ENCODE results near the gene TTF2.
A peak's percentile ranks its signal among the peaks of the same experiment; 100 is the strongest.

Gene TTF2

DNA sequence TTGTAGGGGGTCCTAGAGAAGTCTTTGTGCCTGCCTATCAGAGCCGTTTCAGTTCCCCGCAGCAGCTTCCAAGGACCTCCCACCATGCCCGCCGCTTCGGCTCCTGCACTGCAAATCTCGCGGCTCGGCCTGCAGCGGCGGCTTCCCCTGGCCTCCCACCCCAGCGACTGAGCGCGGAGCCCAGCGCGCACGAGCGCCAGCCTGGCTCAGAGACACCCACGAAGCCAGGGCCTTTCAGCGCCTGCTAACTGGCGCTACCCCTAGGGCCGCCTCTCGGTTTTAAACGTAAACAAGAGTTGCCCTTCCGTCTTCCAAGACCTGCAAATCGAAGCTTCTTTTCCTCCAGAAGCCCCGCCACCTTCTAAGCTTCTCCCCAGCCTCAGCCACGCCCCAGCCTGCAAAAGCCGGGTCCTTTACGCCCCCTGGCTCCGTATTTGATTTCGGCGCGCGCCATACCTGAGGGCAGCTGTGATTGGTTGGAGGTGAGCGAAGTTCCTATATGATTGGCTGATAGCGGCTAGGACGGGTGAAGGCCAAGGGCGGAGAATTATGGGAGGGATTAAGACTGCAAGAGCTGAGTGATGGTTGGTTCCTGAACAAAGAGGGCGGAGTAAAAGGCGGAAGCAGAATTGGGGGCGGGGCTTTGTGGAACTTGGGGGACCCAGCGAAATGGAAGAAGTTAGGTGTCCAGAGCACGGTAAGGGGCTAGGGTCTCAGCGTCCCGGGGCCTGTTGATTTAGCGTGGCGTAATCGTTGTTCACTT, at the start of gene TTF2:
Gene TTF2, plus strand, starts transcription at position 649 of the 763 bp plus-strand sequence. Its CDS starts 21 bp downstream, at position 670.
- Mint-ChIP-seq H3K4me3 (no peak within 1 kb of the TSS), H3K27ac (no peak within 1 kb of the TSS), H3K36me3 (ENCODE audit: low read depth) (peaks cover 40% of the 10 kb centered on the region), H3K27me3 (ENCODE audit: low read depth) (no peaks in the 10 kb centered on the region), H3K4me1 (ENCODE audit: low read depth) (peaks cover 53% of the 10 kb centered on the region), H3K9me3 (no peaks in the 10 kb centered on the region)
- peak; percentile 97 for DNase-seq (ENCODE audit: low spot score)

DNA sequence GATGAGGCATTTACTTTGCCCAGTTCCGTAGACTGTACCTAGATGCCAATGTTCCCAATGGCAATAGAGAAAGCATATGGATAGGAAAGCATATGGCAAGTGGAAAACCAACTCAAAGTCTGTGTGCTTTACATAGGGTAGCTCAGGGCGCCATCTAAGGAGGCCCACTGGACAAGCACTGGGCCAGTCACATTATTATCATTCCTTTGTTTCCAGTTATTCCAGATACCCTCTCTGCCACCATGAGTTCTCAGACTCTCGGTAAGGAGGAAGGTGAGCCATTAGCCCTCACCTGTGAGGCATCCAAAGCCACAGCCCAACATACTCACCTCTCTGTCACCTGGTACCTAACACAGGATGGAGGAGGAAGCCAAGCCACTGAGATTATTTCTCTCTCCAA, 48.8 kb upstream of the TTF2 start:
- H3K4me3 Mint-ChIP-seq = no peak overlapping the region
- no peaks in the 10 kb centered on the region for H3K36me3 Mint-ChIP-seq (ENCODE audit: low read depth)
- no peak overlapping the region for H3K27ac Mint-ChIP-seq
- no peaks in the 10 kb centered on the region for H3K9me3 Mint-ChIP-seq
- peaks cover 30% of the 10 kb centered on the region for H3K4me1 Mint-ChIP-seq (ENCODE audit: low read depth)
- DNase-seq (ENCODE audit: low spot score) = no peak
- H3K27me3 Mint-ChIP-seq (ENCODE audit: low read depth) = no peaks in the 10 kb centered on the region

DNA sequence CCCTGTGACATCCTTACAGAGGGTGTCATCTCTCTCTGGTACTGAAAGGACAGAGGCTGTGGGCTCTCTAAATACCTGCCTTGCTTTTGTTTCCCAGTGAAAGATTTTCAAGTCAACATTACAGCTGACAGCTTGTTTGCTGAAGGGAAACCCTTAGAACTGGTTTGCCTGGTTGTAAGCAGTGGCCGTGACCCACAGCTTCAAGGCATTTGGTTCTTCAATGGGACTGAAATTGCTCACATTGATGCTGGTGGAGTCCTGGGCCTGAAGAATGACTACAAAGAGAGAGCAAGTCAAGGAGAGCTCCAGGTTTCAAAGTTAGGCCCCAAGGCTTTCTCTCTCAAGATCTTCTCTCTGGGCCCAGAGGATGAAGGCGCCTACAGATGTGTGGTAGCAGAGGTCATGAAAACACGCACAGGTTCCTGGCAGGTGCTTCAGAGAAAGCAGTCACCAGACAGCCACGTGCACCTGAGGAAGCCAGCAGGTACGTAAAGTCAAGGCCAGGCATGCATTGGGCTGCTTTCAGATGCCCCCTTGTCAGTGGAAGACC, 46.7 kb upstream of the TTF2 start:
- DNase-seq (ENCODE audit: low spot score) = no peak
- Mint-ChIP-seq H3K27me3 (ENCODE audit: low read depth) (no peaks in the 10 kb centered on the region), H3K27ac (no peak overlapping the region), H3K9me3 (no peaks in the 10 kb centered on the region), H3K4me1 (ENCODE audit: low read depth) (peaks cover 25% of the 10 kb centered on the region), H3K36me3 (ENCODE audit: low read depth) (no peaks in the 10 kb centered on the region), H3K4me3 (no peak overlapping the region)

DNA sequence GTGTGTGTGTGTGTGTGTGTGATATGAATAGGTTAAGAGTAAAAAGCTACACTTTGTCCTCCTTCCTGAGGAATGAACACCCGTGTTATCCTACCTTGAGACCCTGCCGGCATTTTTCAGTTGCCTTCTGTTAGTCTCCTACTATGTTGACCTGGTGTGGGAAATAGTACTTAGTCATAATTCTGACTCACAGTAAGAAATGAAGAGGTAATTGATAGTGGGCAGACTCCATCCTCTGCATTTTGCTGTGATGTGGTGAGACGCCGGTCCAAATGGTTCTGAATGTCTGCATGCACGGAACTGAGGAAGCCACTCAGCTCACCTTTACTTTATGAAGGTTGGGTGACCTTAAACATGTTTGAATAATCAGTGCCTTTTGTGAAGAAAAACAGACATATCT, 45.9 kb upstream of the TTF2 start:
- Mint-ChIP-seq H3K9me3 (no peaks in the 10 kb centered on the region), H3K27ac (no peak overlapping the region), H3K4me1 (ENCODE audit: low read depth) (peaks cover 18% of the 10 kb centered on the region), H3K36me3 (ENCODE audit: low read depth) (no peaks in the 10 kb centered on the region), H3K27me3 (ENCODE audit: low read depth) (no peaks in the 10 kb centered on the region), H3K4me3 (no peak overlapping the region)
- no peak for DNase-seq (ENCODE audit: low spot score)

DNA sequence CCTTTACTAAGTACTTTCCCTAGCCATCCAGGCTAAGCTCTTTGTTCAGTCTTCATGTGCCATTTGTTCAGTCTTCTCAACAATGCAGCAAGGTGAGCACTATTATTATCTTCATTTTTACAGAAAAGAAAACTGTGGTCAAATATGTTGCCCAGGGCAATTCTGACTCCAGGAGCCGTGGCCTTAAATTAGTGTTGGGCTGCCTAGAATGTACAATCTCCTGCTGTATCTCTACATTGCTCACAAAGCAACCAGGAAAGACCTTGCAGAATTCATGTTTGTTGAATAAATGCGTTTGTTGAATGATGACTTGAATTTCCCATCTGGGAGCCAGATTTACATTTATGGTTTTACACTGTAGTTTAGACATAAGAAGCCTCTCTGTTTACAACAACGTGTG, 44.4 kb upstream of the TTF2 start:
- no peak for DNase-seq (ENCODE audit: low spot score)
- Mint-ChIP-seq H3K9me3 (no peaks in the 10 kb centered on the region), H3K36me3 (ENCODE audit: low read depth) (no peaks in the 10 kb centered on the region), H3K4me3 (no peak overlapping the region), H3K27me3 (ENCODE audit: low read depth) (no peaks in the 10 kb centered on the region), H3K27ac (no peak overlapping the region), H3K4me1 (ENCODE audit: low read depth) (peaks cover 10% of the 10 kb centered on the region)

DNA sequence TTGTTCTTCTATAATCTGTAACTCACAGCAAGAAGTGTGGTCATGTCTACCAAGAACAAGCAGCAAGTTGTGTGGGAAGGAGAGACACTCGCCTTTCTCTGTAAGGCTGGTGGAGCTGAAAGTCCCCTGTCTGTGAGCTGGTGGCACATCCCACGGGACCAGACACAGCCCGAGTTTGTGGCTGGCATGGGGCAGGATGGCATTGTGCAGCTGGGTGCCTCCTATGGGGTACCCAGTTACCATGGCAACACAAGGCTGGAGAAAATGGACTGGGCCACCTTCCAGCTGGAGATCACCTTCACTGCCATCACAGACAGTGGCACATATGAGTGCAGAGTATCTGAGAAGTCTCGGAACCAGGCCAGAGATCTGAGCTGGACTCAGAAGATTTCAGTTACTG, 43.1 kb upstream of the TTF2 start:
- Mint-ChIP-seq H3K4me3 (no peak overlapping the region), H3K36me3 (ENCODE audit: low read depth) (no peaks in the 10 kb centered on the region), H3K4me1 (ENCODE audit: low read depth) (peaks cover 8% of the 10 kb centered on the region), H3K27ac (no peak overlapping the region), H3K9me3 (no peaks in the 10 kb centered on the region), H3K27me3 (ENCODE audit: low read depth) (no peaks in the 10 kb centered on the region)
- DNase-seq (ENCODE audit: low spot score) = no peak

DNA sequence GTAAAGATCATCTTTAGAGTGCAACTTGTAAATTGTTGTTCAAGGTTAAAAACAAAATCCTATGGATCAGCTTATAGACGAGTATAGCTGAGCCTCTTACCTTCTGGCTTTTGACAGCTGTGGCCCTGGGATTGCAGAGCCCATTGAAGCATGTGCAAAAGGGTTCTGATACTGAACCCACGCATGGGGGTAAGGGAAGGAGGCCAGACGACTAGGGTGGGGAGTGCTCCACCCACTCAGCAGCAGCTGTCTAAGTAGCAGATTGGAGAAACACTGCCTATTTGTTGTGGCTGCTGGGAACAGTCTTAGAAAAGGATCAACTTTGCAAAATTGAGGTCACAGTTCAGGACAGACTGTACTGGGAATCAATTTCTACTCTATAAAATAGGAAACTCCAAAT, 42.5 kb upstream of the TTF2 start:
- Mint-ChIP-seq H3K4me1 (ENCODE audit: low read depth) (peaks cover 8% of the 10 kb centered on the region), H3K4me3 (no peak overlapping the region), H3K36me3 (ENCODE audit: low read depth) (no peaks in the 10 kb centered on the region), H3K27me3 (ENCODE audit: low read depth) (no peaks in the 10 kb centered on the region), H3K27ac (no peak overlapping the region), H3K9me3 (no peaks in the 10 kb centered on the region)
- DNase-seq (ENCODE audit: low spot score) = no peak

DNA sequence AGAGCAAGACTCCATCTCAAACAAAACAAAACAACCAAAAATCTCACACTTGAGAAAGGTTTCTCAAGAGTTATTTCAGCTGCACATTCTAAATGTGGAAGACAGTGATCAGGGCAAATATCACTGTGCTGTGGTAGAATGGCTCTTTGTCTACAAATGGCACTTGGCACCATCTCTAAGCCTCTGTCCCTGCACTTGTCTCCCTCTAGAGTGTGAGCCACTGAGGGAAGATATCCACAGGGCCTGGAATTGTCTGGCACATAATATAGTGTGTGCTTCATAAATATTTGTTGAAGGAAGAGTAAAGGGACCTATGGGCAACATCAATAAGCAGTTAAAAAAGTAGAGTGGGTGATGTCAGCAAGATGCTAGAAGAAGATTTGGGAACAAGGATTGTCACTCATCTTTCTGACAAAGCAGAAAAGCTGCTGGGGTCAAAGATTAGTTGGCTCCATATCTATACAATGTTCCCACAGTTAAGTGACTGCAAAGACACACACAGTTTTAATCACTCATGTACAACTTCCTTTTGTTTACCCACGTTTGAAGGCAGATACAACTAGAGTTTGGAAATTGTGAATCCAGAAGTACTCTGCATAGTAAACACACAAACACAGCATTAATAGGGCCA, 39.5 kb upstream of the TTF2 start:
- H3K9me3 Mint-ChIP-seq = no peaks in the 10 kb centered on the region
- no peaks in the 10 kb centered on the region for H3K4me1 Mint-ChIP-seq (ENCODE audit: low read depth)
- no peaks in the 10 kb centered on the region for H3K36me3 Mint-ChIP-seq (ENCODE audit: low read depth)
- no peak for DNase-seq (ENCODE audit: low spot score)
- no peak overlapping the region for H3K27ac Mint-ChIP-seq
- H3K27me3 Mint-ChIP-seq (ENCODE audit: low read depth) = no peaks in the 10 kb centered on the region
- H3K4me3 Mint-ChIP-seq = no peak overlapping the region

DNA sequence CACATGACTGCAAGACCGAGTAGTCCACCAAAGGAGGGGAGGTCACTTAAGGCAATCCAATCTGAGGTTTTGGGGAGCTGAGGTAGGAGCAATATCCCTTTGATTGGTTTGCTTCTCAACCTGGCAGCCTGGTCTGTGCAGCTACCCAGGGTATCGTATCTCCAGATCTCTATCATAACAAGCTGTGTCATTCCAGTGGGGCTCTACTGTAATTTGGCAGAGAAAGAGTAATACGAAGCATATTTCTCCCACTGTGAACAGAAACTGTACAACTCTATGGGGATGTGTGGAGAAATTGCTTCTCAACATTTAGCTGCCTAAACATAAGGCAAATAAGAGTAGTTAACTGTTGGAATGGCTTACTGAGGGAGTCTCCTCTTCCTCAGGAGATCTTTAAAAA, 38.0 kb upstream of the TTF2 start:
- no peak overlapping the region for H3K4me3 Mint-ChIP-seq
- H3K27me3 Mint-ChIP-seq (ENCODE audit: low read depth) = no peaks in the 10 kb centered on the region
- H3K9me3 Mint-ChIP-seq = no peaks in the 10 kb centered on the region
- no peaks in the 10 kb centered on the region for H3K36me3 Mint-ChIP-seq (ENCODE audit: low read depth)
- H3K27ac Mint-ChIP-seq = no peak overlapping the region
- no peaks in the 10 kb centered on the region for H3K4me1 Mint-ChIP-seq (ENCODE audit: low read depth)
- DNase-seq (ENCODE audit: low spot score) = no peak

DNA sequence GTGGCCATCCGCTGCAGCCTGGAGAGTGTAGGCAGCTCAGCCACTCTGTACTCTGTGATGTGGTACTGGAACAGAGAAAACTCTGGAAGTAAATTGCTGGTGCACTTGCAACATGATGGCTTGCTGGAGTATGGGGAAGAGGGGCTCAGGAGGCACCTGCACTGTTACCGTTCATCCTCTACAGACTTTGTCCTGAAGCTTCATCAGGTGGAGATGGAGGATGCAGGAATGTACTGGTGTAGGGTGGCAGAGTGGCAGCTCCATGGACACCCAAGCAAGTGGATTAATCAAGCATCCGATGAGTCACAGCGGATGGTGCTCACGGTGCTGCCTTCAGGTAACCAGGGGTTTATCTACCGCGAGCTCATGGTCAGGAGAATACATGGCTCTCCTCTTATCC, 34.6 kb upstream of the TTF2 start:
- no peak for DNase-seq (ENCODE audit: low spot score)
- no peak overlapping the region for H3K27ac Mint-ChIP-seq
- no peaks in the 10 kb centered on the region for H3K27me3 Mint-ChIP-seq (ENCODE audit: low read depth)
- H3K4me1 Mint-ChIP-seq (ENCODE audit: low read depth) = peaks cover 3% of the 10 kb centered on the region
- no peak overlapping the region for H3K4me3 Mint-ChIP-seq
- no peaks in the 10 kb centered on the region for H3K36me3 Mint-ChIP-seq (ENCODE audit: low read depth)
- H3K9me3 Mint-ChIP-seq = no peaks in the 10 kb centered on the region

DNA sequence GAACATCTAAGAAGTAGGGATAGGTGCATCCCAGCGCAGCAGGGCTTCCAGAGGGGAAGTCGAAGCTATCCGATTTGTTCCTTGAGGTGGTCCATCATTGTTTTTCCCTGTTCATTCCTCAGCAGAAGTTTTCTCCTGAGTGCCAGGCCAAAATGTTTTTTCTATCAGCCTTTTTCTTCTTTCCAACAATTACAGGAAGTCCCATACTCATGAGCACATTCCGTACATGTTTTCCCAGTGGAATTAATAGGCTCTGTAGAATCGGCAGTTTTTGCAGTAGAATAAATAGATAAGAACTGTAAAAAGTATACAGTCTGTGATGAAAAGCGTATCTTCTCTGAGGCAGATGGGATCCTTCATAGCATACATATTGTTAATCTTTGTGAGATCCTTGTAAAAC, 33.8 kb upstream of the TTF2 start:
- no peaks in the 10 kb centered on the region for H3K27me3 Mint-ChIP-seq (ENCODE audit: low read depth)

DNA sequence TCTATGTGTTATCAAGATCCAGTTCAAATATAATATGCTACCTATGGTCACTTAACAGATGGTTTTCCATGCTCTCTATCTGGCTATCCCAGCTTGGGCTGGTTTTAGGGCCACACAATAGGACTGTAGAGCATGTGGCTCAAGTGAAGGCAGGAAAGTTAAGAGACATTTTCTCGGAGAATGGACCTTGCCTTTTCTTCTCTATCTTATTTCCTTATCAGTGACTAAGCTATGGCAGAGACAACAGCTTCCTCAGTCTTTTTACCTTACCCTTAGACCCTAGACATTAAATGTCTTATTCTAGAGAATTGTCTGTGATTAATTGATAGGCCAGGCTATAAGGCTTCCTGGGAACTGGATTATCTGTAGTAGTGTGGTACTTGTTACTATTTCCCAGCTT, 30.4 kb upstream of the TTF2 start:
- Mint-ChIP-seq H3K9me3 (no peaks in the 10 kb centered on the region), H3K4me3 (no peak overlapping the region), H3K4me1 (ENCODE audit: low read depth) (peaks cover 3% of the 10 kb centered on the region), H3K36me3 (ENCODE audit: low read depth) (no peaks in the 10 kb centered on the region), H3K27me3 (ENCODE audit: low read depth) (no peaks in the 10 kb centered on the region), H3K27ac (no peak overlapping the region)
- no peak for DNase-seq (ENCODE audit: low spot score)

More for the DNA sequence above, 33.8 kb upstream of the TTF2 start:
- Mint-ChIP-seq H3K9me3 (no peaks in the 10 kb centered on the region), H3K4me1 (ENCODE audit: low read depth) (peaks cover 3% of the 10 kb centered on the region), H3K27ac (no peak overlapping the region), H3K4me3 (no peak overlapping the region), H3K36me3 (ENCODE audit: low read depth) (no peaks in the 10 kb centered on the region)
- DNase-seq (ENCODE audit: low spot score) = no peak

DNA sequence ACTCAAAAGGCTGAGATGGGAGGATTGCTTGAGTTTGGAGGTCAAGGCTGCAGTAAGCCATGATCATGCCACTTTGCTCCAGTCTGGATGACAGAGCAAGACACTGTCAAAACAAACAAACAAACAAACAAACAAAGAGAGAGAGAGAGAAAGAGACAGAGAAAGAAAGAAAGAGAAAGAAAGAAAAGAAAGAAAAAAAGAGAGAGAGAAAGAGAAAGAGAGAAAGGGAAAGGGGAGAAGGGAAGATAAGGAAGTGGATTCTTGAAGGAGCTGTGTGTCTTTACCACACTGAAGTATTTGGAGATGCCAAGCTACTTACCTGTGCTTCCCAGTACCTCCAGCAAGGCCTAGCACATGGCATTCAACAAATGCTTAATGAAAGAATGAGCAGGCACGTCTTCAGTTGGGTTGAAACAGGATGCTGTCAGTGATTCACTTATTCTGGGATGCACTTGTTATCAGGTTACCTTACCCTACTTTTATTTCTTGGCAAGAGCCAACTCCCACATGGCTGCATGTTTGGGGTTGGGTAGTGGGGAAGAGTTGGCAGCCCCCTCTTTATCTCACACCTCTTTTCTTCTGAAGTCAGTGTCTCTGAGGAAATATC, 29.8 kb upstream of the TTF2 start:
- H3K4me1 Mint-ChIP-seq (ENCODE audit: low read depth) = peaks cover 3% of the 10 kb centered on the region
- H3K4me3 Mint-ChIP-seq = no peak overlapping the region
- no peak overlapping the region for H3K27ac Mint-ChIP-seq
- no peaks in the 10 kb centered on the region for H3K36me3 Mint-ChIP-seq (ENCODE audit: low read depth)
- DNase-seq (ENCODE audit: low spot score) = no peak
- H3K9me3 Mint-ChIP-seq = no peaks in the 10 kb centered on the region
- H3K27me3 Mint-ChIP-seq (ENCODE audit: low read depth) = no peaks in the 10 kb centered on the region

DNA sequence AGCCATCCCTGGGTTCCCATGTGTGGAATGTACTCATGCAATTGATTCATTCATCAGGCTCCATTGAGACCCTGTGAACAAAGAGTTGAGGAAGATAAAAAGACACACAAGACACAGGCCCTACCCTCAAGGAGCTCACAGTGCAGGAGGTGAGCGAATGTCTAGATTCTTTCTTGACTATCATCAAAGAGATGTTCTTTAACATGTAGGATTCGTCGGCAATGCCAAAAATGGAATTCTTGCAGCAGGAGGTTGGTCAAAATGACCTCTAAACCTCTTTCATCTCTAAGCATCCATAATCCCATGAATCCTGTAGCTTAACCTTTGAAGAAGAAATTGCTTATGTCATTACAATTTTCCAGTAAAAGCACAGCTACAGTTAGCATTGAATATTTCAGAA, 27.9 kb upstream of the TTF2 start:
- no peak overlapping the region for H3K27ac Mint-ChIP-seq
- no peak for DNase-seq (ENCODE audit: low spot score)
- H3K27me3 Mint-ChIP-seq (ENCODE audit: low read depth) = no peaks in the 10 kb centered on the region
- no peak overlapping the region for H3K4me3 Mint-ChIP-seq
- peaks cover 3% of the 10 kb centered on the region for H3K4me1 Mint-ChIP-seq (ENCODE audit: low read depth)
- H3K36me3 Mint-ChIP-seq (ENCODE audit: low read depth) = no peaks in the 10 kb centered on the region
- no peaks in the 10 kb centered on the region for H3K9me3 Mint-ChIP-seq

Measured in T-helper 2 cell treated with Interferon-gamma antibody and Interleukin-4, amounts not matched to agents 5 μg/mL and 100 μg/mL, for 36 hours (primary cell).